K562 (cell line): Measurements from ENCODE around the gene PLXNA2. TPM values are rescaled to one million over a fixed set of nuclear protein-coding genes. Genes with fewer than 3 reads are reported as not detected.

Source experiments
- ADNP ChIP-seq: fragments of 200-800 bp; sonication (Bioruptor generic); IDR thresholded peaks from 2 replicates; pipeline ENCODE4 v1.6.1; 2016; ENCODE audit warnings: missing genetic modification characterization, missing compliant biosample characterization
- ARID1B ChIP-seq: fragments of 450-650 bp; IDR thresholded peaks from 2 replicates; pipeline ENCODE4 v1.6.1; 2016; ENCODE audit warnings: antibody characterized with exemption, mild to moderate bottlenecking, inconsistent platforms
- FOXJ2 ChIP-seq: fragments of 200-800 bp; sonication (Bioruptor generic); IDR thresholded peaks from 2 replicates; pipeline ENCODE4 v1.6.1; 2016; ENCODE audit warnings: missing genetic modification characterization, missing compliant biosample characterization
- TGIF2 ChIP-seq: sonication (generic); formaldehyde crosslinking; IDR thresholded peaks from 2 replicates; pipeline ENCODE4 v1.8.1; 2022; ENCODE audit warnings: mild to moderate bottlenecking, missing genetic modification reagents, moderate library complexity
- ZKSCAN1 ChIP-seq: fragments of 150-350 bp; IDR thresholded peaks from 2 replicates; pipeline ENCODE4 v1.6.1; 2016; ENCODE audit warnings: low read depth, low read length
- polyA plus RNA-seq, 8 experiments: library from polyadenylated mRNA; depleted of rRNA in 4 of 8; stranded (reverse) in 5 of 8; unstranded in 3 of 8; fragments of >200 nt; fragmentation: Nextera tagmentation in 2 of 8; fragmentation: Illumina TruSeq in 1 of 8; extraction: Ambion mirVana in 2 of 8; extraction: Trizol in 1 of 8; gene quantifications; 2 replicates each; pipeline versions ENCODE4 v1.2.1 to v1.2.3, GENCODE V29; 2011 to 2014; ENCODE audit warnings: inconsistent platforms in 1 of 8, missing spikeins in 1 of 8
- total RNA-seq, 7 experiments: library from RNA; depleted of rRNA in 6 of 7; stranded (reverse); fragments of >200 nt in 6 of 7; fragmentation: Illumina TruSeq in 2 of 7; extraction: Trizol in 2 of 7; gene quantifications; 2 replicates each; pipeline versions ENCODE4 v1.2.1 to v1.2.3, GENCODE V29; 2011 to 2021; ENCODE audit warnings: low replicate concordance in 1 of 7
- TF ChIP-seq, protein P1 (sequence below): IDR thresholded peaks from 2 replicates; pipeline ENCODE4 v1.6.1; 2016; ENCODE audit warnings: missing genetic modification characterization, missing compliant biosample characterization
- TF ChIP-seq, protein P2 (sequence below): sonication (generic); formaldehyde crosslinking; IDR thresholded peaks from 2 replicates; pipeline ENCODE4 v1.8.0; 2022; ENCODE audit warnings: missing genetic modification reagents, mild to moderate bottlenecking, moderate library complexity, borderline replicate concordance
- TF ChIP-seq, protein P3 (sequence below): fragments of 450-650 bp; IDR thresholded peaks from 2 replicates; pipeline ENCODE4 v1.6.1; 2016; ENCODE audit warnings: mild to moderate bottlenecking, moderate library complexity
- TF ChIP-seq, protein P4 (sequence below): fragments of 250-450 bp; sonication (Bioruptor Pico); IDR thresholded peaks from 2 replicates; pipeline ENCODE4 v1.8.0; 2022; ENCODE audit warnings: moderate library complexity, mild to moderate bottlenecking, inconsistent platforms

PLXNA2 gene
- total and polyA plus RNA-seq, 9 of the 15 experiments (the other 6 are each of a cell fraction or from before 2014, with no cell fraction given): 0.01 to 1.3 (median 0.32) TPM

DNA sequence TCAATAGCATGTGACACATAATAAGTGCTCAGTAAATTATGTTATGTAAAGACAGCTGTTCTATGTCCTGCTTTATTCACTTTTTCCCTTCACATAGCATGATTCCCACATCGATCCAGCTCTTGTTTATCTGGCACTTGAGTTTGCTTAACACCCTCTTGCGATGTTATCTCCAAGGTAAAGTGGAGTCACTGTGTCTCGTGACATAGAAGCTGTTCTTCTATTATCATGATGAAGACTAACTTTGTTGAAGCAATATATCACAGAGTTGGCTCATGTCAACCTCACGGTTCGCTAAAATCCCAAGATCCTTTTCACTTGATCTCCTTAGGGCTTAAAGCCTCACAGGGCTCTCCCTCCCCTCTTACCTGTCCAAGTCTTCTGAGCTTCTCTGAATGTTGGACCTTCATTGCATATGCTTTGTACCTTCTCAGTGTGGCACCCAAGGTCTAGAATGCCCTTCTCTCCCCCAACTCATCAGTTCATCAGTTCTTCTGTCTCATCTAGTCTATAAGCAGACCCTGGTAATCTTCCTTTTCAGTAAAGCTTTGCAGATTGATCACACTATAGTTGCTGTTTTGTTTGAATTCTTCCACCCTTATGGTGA is 38.0 kb downstream of the PLXNA2 start (continued):
- TF ChIP-seq, protein P1, sequence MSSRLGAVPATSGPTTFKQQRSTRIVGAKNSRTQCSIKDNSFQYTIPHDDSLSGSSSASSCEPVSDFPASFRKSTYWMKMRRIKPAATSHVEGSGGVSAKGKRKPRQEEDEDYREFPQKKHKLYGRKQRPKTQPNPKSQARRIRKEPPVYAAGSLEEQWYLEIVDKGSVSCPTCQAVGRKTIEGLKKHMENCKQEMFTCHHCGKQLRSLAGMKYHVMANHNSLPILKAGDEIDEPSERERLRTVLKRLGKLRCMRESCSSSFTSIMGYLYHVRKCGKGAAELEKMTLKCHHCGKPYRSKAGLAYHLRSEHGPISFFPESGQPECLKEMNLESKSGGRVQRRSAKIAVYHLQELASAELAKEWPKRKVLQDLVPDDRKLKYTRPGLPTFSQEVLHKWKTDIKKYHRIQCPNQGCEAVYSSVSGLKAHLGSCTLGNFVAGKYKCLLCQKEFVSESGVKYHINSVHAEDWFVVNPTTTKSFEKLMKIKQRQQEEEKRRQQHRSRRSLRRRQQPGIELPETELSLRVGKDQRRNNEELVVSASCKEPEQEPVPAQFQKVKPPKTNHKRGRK (tag): no peak
- TF ChIP-seq TGIF2 (CRISPR knock-in tag) (no peak), FOXJ2 (tag) (peak; percentile 64), ADNP (tag) (0 out of 2 replicates have a peak, but pooled peaks have one; percentile 43), ARID1B (0 out of 2 replicates have a peak, but pooled peaks have one; percentile 20), ZKSCAN1 (no peak)
- TF ChIP-seq, protein P2, sequence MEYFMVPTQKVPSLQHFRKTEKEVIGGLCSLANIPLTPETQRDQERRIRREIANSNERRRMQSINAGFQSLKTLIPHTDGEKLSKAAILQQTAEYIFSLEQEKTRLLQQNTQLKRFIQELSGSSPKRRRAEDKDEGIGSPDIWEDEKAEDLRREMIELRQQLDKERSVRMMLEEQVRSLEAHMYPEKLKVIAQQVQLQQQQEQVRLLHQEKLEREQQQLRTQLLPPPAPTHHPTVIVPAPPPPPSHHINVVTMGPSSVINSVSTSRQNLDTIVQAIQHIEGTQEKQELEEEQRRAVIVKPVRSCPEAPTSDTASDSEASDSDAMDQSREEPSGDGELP (CRISPR knock-in tag): no peak
- TF ChIP-seq, protein P3, sequence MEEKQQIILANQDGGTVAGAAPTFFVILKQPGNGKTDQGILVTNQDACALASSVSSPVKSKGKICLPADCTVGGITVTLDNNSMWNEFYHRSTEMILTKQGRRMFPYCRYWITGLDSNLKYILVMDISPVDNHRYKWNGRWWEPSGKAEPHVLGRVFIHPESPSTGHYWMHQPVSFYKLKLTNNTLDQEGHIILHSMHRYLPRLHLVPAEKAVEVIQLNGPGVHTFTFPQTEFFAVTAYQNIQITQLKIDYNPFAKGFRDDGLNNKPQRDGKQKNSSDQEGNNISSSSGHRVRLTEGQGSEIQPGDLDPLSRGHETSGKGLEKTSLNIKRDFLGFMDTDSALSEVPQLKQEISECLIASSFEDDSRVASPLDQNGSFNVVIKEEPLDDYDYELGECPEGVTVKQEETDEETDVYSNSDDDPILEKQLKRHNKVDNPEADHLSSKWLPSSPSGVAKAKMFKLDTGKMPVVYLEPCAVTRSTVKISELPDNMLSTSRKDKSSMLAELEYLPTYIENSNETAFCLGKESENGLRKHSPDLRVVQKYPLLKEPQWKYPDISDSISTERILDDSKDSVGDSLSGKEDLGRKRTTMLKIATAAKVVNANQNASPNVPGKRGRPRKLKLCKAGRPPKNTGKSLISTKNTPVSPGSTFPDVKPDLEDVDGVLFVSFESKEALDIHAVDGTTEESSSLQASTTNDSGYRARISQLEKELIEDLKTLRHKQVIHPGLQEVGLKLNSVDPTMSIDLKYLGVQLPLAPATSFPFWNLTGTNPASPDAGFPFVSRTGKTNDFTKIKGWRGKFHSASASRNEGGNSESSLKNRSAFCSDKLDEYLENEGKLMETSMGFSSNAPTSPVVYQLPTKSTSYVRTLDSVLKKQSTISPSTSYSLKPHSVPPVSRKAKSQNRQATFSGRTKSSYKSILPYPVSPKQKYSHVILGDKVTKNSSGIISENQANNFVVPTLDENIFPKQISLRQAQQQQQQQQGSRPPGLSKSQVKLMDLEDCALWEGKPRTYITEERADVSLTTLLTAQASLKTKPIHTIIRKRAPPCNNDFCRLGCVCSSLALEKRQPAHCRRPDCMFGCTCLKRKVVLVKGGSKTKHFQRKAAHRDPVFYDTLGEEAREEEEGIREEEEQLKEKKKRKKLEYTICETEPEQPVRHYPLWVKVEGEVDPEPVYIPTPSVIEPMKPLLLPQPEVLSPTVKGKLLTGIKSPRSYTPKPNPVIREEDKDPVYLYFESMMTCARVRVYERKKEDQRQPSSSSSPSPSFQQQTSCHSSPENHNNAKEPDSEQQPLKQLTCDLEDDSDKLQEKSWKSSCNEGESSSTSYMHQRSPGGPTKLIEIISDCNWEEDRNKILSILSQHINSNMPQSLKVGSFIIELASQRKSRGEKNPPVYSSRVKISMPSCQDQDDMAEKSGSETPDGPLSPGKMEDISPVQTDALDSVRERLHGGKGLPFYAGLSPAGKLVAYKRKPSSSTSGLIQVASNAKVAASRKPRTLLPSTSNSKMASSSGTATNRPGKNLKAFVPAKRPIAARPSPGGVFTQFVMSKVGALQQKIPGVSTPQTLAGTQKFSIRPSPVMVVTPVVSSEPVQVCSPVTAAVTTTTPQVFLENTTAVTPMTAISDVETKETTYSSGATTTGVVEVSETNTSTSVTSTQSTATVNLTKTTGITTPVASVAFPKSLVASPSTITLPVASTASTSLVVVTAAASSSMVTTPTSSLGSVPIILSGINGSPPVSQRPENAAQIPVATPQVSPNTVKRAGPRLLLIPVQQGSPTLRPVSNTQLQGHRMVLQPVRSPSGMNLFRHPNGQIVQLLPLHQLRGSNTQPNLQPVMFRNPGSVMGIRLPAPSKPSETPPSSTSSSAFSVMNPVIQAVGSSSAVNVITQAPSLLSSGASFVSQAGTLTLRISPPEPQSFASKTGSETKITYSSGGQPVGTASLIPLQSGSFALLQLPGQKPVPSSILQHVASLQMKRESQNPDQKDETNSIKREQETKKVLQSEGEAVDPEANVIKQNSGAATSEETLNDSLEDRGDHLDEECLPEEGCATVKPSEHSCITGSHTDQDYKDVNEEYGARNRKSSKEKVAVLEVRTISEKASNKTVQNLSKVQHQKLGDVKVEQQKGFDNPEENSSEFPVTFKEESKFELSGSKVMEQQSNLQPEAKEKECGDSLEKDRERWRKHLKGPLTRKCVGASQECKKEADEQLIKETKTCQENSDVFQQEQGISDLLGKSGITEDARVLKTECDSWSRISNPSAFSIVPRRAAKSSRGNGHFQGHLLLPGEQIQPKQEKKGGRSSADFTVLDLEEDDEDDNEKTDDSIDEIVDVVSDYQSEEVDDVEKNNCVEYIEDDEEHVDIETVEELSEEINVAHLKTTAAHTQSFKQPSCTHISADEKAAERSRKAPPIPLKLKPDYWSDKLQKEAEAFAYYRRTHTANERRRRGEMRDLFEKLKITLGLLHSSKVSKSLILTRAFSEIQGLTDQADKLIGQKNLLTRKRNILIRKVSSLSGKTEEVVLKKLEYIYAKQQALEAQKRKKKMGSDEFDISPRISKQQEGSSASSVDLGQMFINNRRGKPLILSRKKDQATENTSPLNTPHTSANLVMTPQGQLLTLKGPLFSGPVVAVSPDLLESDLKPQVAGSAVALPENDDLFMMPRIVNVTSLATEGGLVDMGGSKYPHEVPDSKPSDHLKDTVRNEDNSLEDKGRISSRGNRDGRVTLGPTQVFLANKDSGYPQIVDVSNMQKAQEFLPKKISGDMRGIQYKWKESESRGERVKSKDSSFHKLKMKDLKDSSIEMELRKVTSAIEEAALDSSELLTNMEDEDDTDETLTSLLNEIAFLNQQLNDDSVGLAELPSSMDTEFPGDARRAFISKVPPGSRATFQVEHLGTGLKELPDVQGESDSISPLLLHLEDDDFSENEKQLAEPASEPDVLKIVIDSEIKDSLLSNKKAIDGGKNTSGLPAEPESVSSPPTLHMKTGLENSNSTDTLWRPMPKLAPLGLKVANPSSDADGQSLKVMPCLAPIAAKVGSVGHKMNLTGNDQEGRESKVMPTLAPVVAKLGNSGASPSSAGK: no peak
- TF ChIP-seq, protein P4, sequence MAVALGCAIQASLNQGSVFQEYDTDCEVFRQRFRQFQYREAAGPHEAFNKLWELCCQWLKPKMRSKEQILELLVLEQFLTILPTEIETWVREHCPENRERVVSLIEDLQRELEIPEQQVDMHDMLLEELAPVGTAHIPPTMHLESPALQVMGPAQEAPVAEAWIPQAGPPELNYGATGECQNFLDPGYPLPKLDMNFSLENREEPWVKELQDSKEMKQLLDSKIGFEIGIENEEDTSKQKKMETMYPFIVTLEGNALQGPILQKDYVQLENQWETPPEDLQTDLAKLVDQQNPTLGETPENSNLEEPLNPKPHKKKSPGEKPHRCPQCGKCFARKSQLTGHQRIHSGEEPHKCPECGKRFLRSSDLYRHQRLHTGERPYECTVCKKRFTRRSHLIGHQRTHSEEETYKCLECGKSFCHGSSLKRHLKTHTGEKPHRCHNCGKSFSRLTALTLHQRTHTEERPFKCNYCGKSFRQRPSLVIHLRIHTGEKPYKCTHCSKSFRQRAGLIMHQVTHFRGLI (CRISPR knock-in tag): no peak
